Uterus (tissue), 2 donors: Measurements from ENCODE around the gene ACKR3.

ENCODE experiments used
- POLR2A ChIP-seq, 2 donors: fragments of 450-650 bp; IDR thresholded peaks; one replicate each; pipeline ENCODE4 v1.6.1; 2016; ENCODE audit warnings: antibody characterized with exemption in 2 of 2, mild to moderate bottlenecking in 1 of 2, moderate library complexity in 1 of 2
- TF ChIP-seq, protein P1 (sequence below), 4 experiments: fragments of 200-600 bp in 2 of 4; fragments of 450-650 bp in 2 of 4; sonication (generic) in 2 of 4; IDR thresholded peaks; one replicate each; pipeline ENCODE4 v1.5.1; 2016 to 2019; ENCODE audit warnings: antibody characterized with exemption in 4 of 4, mild to moderate bottlenecking in 2 of 4, moderate library complexity in 1 of 4

DNA sequence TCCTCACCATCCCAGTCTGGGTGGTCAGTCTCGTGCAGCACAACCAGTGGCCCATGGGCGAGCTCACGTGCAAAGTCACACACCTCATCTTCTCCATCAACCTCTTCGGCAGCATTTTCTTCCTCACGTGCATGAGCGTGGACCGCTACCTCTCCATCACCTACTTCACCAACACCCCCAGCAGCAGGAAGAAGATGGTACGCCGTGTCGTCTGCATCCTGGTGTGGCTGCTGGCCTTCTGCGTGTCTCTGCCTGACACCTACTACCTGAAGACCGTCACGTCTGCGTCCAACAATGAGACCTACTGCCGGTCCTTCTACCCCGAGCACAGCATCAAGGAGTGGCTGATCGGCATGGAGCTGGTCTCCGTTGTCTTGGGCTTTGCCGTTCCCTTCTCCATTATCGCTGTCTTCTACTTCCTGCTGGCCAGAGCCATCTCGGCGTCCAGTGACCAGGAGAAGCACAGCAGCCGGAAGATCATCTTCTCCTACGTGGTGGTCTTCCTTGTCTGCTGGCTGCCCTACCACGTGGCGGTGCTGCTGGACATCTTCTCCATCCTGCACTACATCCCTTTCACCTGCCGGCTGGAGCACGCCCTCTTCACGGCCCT lies 11.2 kb downstream of the ACKR3 start:
- TF ChIP-seq, protein P1, sequence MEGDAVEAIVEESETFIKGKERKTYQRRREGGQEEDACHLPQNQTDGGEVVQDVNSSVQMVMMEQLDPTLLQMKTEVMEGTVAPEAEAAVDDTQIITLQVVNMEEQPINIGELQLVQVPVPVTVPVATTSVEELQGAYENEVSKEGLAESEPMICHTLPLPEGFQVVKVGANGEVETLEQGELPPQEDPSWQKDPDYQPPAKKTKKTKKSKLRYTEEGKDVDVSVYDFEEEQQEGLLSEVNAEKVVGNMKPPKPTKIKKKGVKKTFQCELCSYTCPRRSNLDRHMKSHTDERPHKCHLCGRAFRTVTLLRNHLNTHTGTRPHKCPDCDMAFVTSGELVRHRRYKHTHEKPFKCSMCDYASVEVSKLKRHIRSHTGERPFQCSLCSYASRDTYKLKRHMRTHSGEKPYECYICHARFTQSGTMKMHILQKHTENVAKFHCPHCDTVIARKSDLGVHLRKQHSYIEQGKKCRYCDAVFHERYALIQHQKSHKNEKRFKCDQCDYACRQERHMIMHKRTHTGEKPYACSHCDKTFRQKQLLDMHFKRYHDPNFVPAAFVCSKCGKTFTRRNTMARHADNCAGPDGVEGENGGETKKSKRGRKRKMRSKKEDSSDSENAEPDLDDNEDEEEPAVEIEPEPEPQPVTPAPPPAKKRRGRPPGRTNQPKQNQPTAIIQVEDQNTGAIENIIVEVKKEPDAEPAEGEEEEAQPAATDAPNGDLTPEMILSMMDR (IDR thresholded peaks at IDR 0.05), result no peak
- no peak for TF ChIP-seq POLR2A (IDR thresholded peaks at IDR 0.05)
